ENCODE data around the gene CDC27. TPM values are rescaled to one million over a fixed set of nuclear protein-coding genes. Genes with fewer than 3 reads are reported as not detected.
"Not testable (repeated sequence)": the region's sequence is repeated elsewhere in the genome, so short reads cannot be mapped to it uniquely, and the experiment has no call there.

The CDC27 gene
- total and polyA plus RNA-seq, 5 donors from 2014 or later: 63.5 to 114 (median 95.5) TPM

- no peaks in the 10 kb centered on the region for H3K9me3 ChIP-seq (ENCODE audit: control insufficient read depth in 2 of 2, low read length in 2 of 2)
- no peaks in the 10 kb centered on the region for H3K27me3 ChIP-seq (ENCODE audit: control insufficient read depth, insufficient read depth, low read length)
- ATAC-seq (ENCODE audit: low read depth in 2 of 2): no peak
- H3K27ac Mint-ChIP-seq: no peak overlapping the region
- peaks cover 3% of the 10 kb centered on the region for H3K36me3 ChIP-seq (ENCODE audit: control insufficient read depth, insufficient read depth, low read length)
- H3K27me3 Mint-ChIP-seq: no peaks in the 10 kb centered on the region
- no peak overlapping the region for H3K4me3 ChIP-seq (ENCODE audit: low read depth, low read length)
- H3K9me3 Mint-ChIP-seq: no peaks in the 10 kb centered on the region
- H3K27ac ChIP-seq (ENCODE audit: insufficient read depth, low read length, poor library complexity, severe bottlenecking): no peak overlapping the region
- H3K4me3 Mint-ChIP-seq: no peak overlapping the region
- no peak for DNase-seq
- peaks cover 3% of the 10 kb centered on the region for H3K36me3 Mint-ChIP-seq
- H3K4me1 ChIP-seq (ENCODE audit: control insufficient read depth, insufficient read depth, low read length, poor library complexity, severe bottlenecking): no peaks in the 10 kb centered on the region
- H3K4me1 Mint-ChIP-seq: peaks cover 3 to 17% (median 14%) of the 10 kb centered on the region in 4 donors
These were observed 111.5 kb downstream of the CDC27 start for GRCh38 chr17:47077576-47077975.

GRCh38 chr17:47076171-47076570, 112.9 kb downstream of the CDC27 start:
- DNase-seq: no peak
- peaks cover 10 to 15% (median 12%) of the 10 kb centered on the region in 4 donors for H3K4me1 Mint-ChIP-seq
- Histone ChIP-seq H3K4me3 (ENCODE audit: low read depth, low read length) (no peak overlapping the region), H3K36me3 (ENCODE audit: control insufficient read depth, insufficient read depth, low read length) (no peaks in the 10 kb centered on the region), H3K4me1 (ENCODE audit: control insufficient read depth, insufficient read depth, low read length, poor library complexity, severe bottlenecking) (peaks cover 3% of the 10 kb centered on the region), H3K27ac (ENCODE audit: insufficient read depth, low read length, poor library complexity, severe bottlenecking) (no peak overlapping the region), H3K9me3 (ENCODE audit: control insufficient read depth in 2 of 2, low read length in 2 of 2) (no peaks in the 10 kb centered on the region), H3K27me3 (ENCODE audit: control insufficient read depth, insufficient read depth, low read length) (no peaks in the 10 kb centered on the region)
- H3K27me3 Mint-ChIP-seq: no peaks in the 10 kb centered on the region
- no peak overlapping the region for H3K27ac Mint-ChIP-seq
- no peaks in the 10 kb centered on the region for H3K9me3 Mint-ChIP-seq
- ATAC-seq (ENCODE audit: low read depth in 2 of 2): no peak
- H3K36me3 Mint-ChIP-seq: peaks cover 4% of the 10 kb centered on the region
- no peak overlapping the region for H3K4me3 Mint-ChIP-seq

GRCh38 chr17:47074361-47074760, 114.7 kb downstream of the CDC27 start:
- H3K4me1 Mint-ChIP-seq: peaks cover 10 to 27% (median 15%) of the 10 kb centered on the region in 4 donors
- H3K9me3 Mint-ChIP-seq; H3K27me3 Mint-ChIP-seq; DNase-seq; H3K4me1 ChIP-seq (ENCODE audit: control insufficient read depth, insufficient read depth, low read length, poor library complexity, severe bottlenecking); H3K36me3 Mint-ChIP-seq; ATAC-seq (ENCODE audit: low read depth in 2 of 2); H3K36me3 ChIP-seq (ENCODE audit: control insufficient read depth, insufficient read depth, low read length); H3K27ac Mint-ChIP-seq; H3K4me3 Mint-ChIP-seq; H3K27me3 ChIP-seq (ENCODE audit: control insufficient read depth, insufficient read depth, low read length); H3K9me3 ChIP-seq (ENCODE audit: control insufficient read depth in 2 of 2, low read length in 2 of 2); H3K4me3 ChIP-seq (ENCODE audit: low read depth, low read length); H3K27ac ChIP-seq (ENCODE audit: insufficient read depth, low read length, poor library complexity, severe bottlenecking): not testable (repeated sequence)

- not testable (repeated sequence) for H3K4me3 Mint-ChIP-seq; H3K36me3 ChIP-seq (ENCODE audit: control insufficient read depth, insufficient read depth, low read length); H3K9me3 ChIP-seq (ENCODE audit: control insufficient read depth in 2 of 2, low read length in 2 of 2); H3K4me1 ChIP-seq (ENCODE audit: control insufficient read depth, insufficient read depth, low read length, poor library complexity, severe bottlenecking); H3K4me3 ChIP-seq (ENCODE audit: low read depth, low read length); H3K36me3 Mint-ChIP-seq; H3K27me3 Mint-ChIP-seq; ATAC-seq (ENCODE audit: low read depth in 2 of 2); H3K27me3 ChIP-seq (ENCODE audit: control insufficient read depth, insufficient read depth, low read length); DNase-seq; H3K27ac ChIP-seq (ENCODE audit: insufficient read depth, low read length, poor library complexity, severe bottlenecking); H3K9me3 Mint-ChIP-seq; H3K27ac Mint-ChIP-seq
- peaks cover 10 to 32% (median 20%) of the 10 kb centered on the region in 4 donors for H3K4me1 Mint-ChIP-seq
These were observed 115.5 kb downstream of the CDC27 start for GRCh38 chr17:47073629-47074028.

GRCh38 chr17:47072886-47073285, 116.2 kb downstream of the CDC27 start:
- Mint-ChIP-seq H3K27me3 (no peaks in the 10 kb centered on the region), H3K4me1 (peaks cover 14 to 32% (median 23%) of the 10 kb centered on the region in 4 donors), H3K36me3 (peaks cover 7% of the 10 kb centered on the region), H3K9me3 (no peaks in the 10 kb centered on the region), H3K27ac (peak overlapping the region in 1 of 3 donors; percentile 58), H3K4me3 (no peak overlapping the region)
- ATAC-seq (ENCODE audit: low read depth in 2 of 2): no peak
- Histone ChIP-seq H3K4me3 (ENCODE audit: low read depth, low read length) (no peak overlapping the region), H3K4me1 (ENCODE audit: control insufficient read depth, insufficient read depth, low read length, poor library complexity, severe bottlenecking) (peaks cover 5% of the 10 kb centered on the region), H3K27me3 (ENCODE audit: control insufficient read depth, insufficient read depth, low read length) (no peaks in the 10 kb centered on the region), H3K36me3 (ENCODE audit: control insufficient read depth, insufficient read depth, low read length) (no peaks in the 10 kb centered on the region), H3K27ac (ENCODE audit: insufficient read depth, low read length, poor library complexity, severe bottlenecking) (no peak overlapping the region), H3K9me3 (ENCODE audit: control insufficient read depth in 2 of 2, low read length in 2 of 2) (no peaks in the 10 kb centered on the region)
- DNase-seq: no peak

GRCh38 chr17:47071171-47071570, 117.9 kb downstream of the CDC27 start:
- H3K4me3 Mint-ChIP-seq; H3K4me3 ChIP-seq (ENCODE audit: low read depth, low read length); H3K36me3 Mint-ChIP-seq; ATAC-seq (ENCODE audit: low read depth in 2 of 2); H3K9me3 ChIP-seq (ENCODE audit: control insufficient read depth in 2 of 2, low read length in 2 of 2); H3K27ac ChIP-seq (ENCODE audit: insufficient read depth, low read length, poor library complexity, severe bottlenecking); H3K36me3 ChIP-seq (ENCODE audit: control insufficient read depth, insufficient read depth, low read length); H3K27me3 Mint-ChIP-seq; H3K27me3 ChIP-seq (ENCODE audit: control insufficient read depth, insufficient read depth, low read length); H3K9me3 Mint-ChIP-seq: not testable (repeated sequence)
- H3K4me1 ChIP-seq (ENCODE audit: control insufficient read depth, insufficient read depth, low read length, poor library complexity, severe bottlenecking): peaks cover 15% of the 10 kb centered on the region
- peak overlapping the region; percentile 52 to 58 (median 55) for H3K27ac Mint-ChIP-seq
- H3K4me1 Mint-ChIP-seq: peaks cover 23 to 46% (median 34%) of the 10 kb centered on the region in 4 donors
- DNase-seq: peak in 1 of 3 donors; percentile 55

- not testable (repeated sequence) for H3K27ac Mint-ChIP-seq
These were observed 118.8 kb downstream of the CDC27 start for GRCh38 chr17:47070266-47070665.

More at GRCh38 chr17:47070266-47070665, 118.8 kb downstream of the CDC27 start:
- H3K27me3 ChIP-seq (ENCODE audit: control insufficient read depth, insufficient read depth, low read length); H3K27ac ChIP-seq (ENCODE audit: insufficient read depth, low read length, poor library complexity, severe bottlenecking); H3K27me3 Mint-ChIP-seq; H3K9me3 Mint-ChIP-seq; H3K36me3 Mint-ChIP-seq; ATAC-seq (ENCODE audit: low read depth in 2 of 2); H3K36me3 ChIP-seq (ENCODE audit: control insufficient read depth, insufficient read depth, low read length); DNase-seq; H3K4me3 Mint-ChIP-seq; H3K4me3 ChIP-seq (ENCODE audit: low read depth, low read length); H3K9me3 ChIP-seq (ENCODE audit: control insufficient read depth in 2 of 2, low read length in 2 of 2): not testable (repeated sequence)
- H3K4me1 ChIP-seq (ENCODE audit: control insufficient read depth, insufficient read depth, low read length, poor library complexity, severe bottlenecking): peaks cover 15% of the 10 kb centered on the region
- H3K4me1 Mint-ChIP-seq: peaks cover 19 to 50% (median 37%) of the 10 kb centered on the region in 4 donors

Measured in CD4-positive, CD25-positive, alpha-beta regulatory T cell (primary cell).